Measurements from ENCODE around the gene IMPDH1. TPM values are rescaled to one million over a fixed set of nuclear protein-coding genes. Genes with fewer than 3 reads are reported as not detected.
A peak's percentile ranks its signal among the peaks of the same experiment; 100 is the strongest.

IMPDH1 gene
- total and polyA plus RNA-seq, 9 of the 15 experiments (the other 6 are each of a cell fraction or from before 2014, with no cell fraction given), result 0.80 to 118 (median 64.3) TPM

DNA sequence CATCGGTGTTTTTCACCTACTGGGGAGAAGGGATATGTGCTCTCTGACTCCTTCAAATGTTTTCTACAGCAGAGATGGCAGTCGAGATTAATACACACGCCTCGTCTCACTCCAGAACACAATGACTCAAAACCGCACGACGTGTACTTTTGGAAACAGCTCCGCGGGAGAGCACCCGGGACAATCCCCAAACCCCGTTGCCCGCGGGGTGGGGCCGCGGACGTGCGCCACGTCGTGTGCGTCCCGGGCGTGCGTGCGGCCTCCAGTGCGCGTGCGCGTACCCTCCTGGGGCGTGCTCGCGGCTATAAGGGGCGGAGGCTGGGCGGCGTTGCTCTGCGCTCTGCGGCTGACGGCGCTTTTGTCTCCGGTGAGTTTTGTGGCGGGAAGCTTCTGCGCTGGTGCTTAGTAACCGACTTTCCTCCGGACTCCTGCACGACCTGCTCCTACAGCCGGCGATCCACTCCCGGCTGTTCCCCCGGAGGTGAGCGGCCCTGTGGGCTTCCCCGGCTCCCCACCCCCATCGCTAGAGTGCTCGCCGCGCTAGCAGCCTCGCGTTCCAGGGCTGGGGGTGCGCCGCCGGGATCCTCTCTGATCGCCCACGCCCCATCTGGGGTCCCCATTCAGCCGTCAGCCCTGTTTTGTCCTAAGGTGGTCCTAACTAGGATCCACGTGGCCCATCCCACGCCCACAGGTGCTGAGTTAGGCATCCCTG, 45.9 kb upstream of the IMPDH1 start, which contains the start of gene HILPDA (continued):
- TF ChIP-seq, protein P1, sequence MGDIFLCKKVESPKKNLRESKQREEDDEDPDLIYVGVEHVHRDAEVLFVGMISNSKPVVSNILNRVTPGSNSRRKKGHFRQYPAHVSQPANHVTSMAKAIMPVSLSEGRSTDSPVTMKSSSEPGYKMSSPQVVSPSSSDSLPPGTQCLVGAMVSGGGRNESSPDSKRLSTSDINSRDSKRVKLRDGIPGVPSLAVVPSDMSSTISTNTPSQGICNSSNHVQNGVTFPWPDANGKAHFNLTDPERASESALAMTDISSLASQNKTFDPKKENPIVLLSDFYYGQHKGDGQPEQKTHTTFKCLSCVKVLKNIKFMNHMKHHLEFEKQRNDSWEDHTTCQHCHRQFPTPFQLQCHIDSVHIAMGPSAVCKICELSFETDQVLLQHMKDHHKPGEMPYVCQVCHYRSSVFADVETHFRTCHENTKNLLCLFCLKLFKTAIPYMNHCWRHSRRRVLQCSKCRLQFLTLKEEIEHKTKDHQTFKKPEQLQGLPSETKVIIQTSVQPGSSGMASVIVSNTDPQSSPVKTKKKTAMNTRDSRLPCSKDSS (IDR thresholded peaks at IDR 0.05; ENCODE audit: low read depth, partially characterized antibody), result no peak
- TF ChIP-seq SMARCA4 (IDR thresholded peaks at IDR 0.05) (peak; percentile 73; the same call in 1 of the 2 replicates), SOX6 (IDR thresholded peaks at IDR 0.05) (peak; percentile 96), XRCC4 (IDR thresholded peaks at IDR 0.05; ENCODE audit: extremely low read depth, insufficient read depth, insufficient read length) (no peak), ATF7 (IDR thresholded peaks at IDR 0.05) (peak; percentile 91), YY1 (IDR thresholded peaks at IDR 0.05; ENCODE audit: borderline replicate concordance in 1 of 3, control insufficient read depth in 1 of 3, extremely low read depth in 1 of 3, insufficient read depth in 3 of 3, insufficient read length in 1 of 3, insufficient replicate concordance in 2 of 3, low read depth in 1 of 3, low read length in 2 of 3) (peak in 2 of 3 experiments; percentile 69 to 74), NFRKB (IDR thresholded peaks at IDR 0.05; ENCODE audit: low read depth) (no peak; the same call in 1 of the 2 replicates), MTA2 (IDR thresholded peaks at IDR 0.05; ENCODE audit: low read depth) (peak; percentile 54)
- TF ChIP-seq, protein P2, sequence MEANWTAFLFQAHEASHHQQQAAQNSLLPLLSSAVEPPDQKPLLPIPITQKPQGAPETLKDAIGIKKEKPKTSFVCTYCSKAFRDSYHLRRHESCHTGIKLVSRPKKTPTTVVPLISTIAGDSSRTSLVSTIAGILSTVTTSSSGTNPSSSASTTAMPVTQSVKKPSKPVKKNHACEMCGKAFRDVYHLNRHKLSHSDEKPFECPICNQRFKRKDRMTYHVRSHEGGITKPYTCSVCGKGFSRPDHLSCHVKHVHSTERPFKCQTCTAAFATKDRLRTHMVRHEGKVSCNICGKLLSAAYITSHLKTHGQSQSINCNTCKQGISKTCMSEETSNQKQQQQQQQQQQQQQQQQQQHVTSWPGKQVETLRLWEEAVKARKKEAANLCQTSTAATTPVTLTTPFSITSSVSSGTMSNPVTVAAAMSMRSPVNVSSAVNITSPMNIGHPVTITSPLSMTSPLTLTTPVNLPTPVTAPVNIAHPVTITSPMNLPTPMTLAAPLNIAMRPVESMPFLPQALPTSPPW (CRISPR knock-in tag; IDR thresholded peaks at IDR 0.05), result peak; percentile 94
- TF ChIP-seq, protein P3, sequence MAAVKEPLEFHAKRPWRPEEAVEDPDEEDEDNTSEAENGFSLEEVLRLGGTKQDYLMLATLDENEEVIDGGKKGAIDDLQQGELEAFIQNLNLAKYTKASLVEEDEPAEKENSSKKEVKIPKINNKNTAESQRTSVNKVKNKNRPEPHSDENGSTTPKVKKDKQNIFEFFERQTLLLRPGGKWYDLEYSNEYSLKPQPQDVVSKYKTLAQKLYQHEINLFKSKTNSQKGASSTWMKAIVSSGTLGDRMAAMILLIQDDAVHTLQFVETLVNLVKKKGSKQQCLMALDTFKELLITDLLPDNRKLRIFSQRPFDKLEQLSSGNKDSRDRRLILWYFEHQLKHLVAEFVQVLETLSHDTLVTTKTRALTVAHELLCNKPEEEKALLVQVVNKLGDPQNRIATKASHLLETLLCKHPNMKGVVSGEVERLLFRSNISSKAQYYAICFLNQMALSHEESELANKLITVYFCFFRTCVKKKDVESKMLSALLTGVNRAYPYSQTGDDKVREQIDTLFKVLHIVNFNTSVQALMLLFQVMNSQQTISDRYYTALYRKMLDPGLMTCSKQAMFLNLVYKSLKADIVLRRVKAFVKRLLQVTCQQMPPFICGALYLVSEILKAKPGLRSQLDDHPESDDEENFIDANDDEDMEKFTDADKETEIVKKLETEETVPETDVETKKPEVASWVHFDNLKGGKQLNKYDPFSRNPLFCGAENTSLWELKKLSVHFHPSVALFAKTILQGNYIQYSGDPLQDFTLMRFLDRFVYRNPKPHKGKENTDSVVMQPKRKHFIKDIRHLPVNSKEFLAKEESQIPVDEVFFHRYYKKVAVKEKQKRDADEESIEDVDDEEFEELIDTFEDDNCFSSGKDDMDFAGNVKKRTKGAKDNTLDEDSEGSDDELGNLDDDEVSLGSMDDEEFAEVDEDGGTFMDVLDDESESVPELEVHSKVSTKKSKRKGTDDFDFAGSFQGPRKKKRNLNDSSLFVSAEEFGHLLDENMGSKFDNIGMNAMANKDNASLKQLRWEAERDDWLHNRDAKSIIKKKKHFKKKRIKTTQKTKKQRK (IDR thresholded peaks at IDR 0.05; ENCODE audit: borderline replicate concordance, low read depth, low read length), result no peak
